Measurements from ENCODE around the gene TRAPPC6A.
A peak's percentile ranks its signal among the peaks of the same experiment; 100 is the strongest.

DNA sequence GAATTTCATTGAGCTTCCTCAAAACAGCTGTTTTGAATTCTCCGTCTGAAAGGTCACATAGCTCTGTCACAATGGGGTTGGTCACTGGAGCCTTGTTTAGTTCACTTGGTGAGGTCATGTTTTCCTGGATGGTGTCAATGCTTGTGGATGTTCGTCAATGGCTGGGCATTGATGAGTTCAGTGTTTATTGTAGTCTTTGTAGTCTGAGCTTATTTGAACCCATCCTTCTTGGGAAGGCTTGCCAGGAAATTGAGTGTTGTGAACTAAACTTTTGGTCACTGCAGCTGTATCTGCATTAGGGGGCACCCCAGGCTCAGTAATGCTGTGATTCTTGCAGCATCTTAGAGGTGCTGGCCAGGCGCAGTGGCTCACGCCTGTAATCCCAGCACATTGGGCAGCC lies 22.5 kb upstream of the TRAPPC6A start:
- TF ChIP-seq SP1 (CRISPR knock-in tag; IDR thresholded peaks at IDR 0.05) (no peak), RNF2 (IDR thresholded peaks at IDR 0.05) (no peak), WHSC1 (IDR thresholded peaks at IDR 0.05; ENCODE audit: low read length) (no peak), CREB1 (IDR thresholded peaks at IDR 0.05) (no peak), CREB1 (CRISPR knock-in tag; IDR thresholded peaks at IDR 0.05) (no peak), HIVEP1 (CRISPR knock-in tag; IDR thresholded peaks at IDR 0.05) (no peak), MAZ (CRISPR knock-in tag; conservative IDR thresholded peaks at IDR 0.05 in 1 of 2, IDR thresholded peaks at IDR 0.05 in 1 of 2) (no peak), COPS2 (conservative IDR thresholded peaks at IDR 0.05) (no peak), ZNF76 (CRISPR knock-in tag; IDR thresholded peaks at IDR 0.05; ENCODE audit: borderline replicate concordance) (no peak), ZNF24 (IDR thresholded peaks at IDR 0.05) (no peak)
- TF ChIP-seq, protein P1, sequence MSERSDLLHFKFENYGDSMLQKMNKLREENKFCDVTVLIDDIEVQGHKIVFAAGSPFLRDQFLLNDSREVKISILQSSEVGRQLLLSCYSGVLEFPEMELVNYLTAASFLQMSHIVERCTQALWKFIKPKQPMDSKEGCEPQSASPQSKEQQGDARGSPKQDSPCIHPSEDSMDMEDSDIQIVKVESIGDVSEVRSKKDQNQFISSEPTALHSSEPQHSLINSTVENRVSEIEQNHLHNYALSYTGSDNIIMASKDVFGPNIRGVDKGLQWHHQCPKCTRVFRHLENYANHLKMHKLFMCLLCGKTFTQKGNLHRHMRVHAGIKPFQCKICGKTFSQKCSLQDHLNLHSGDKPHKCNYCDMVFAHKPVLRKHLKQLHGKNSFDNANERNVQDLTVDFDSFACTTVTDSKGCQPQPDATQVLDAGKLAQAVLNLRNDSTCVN (CRISPR knock-in tag; IDR thresholded peaks at IDR 0.05) = no peak
- TF ChIP-seq, protein P2, sequence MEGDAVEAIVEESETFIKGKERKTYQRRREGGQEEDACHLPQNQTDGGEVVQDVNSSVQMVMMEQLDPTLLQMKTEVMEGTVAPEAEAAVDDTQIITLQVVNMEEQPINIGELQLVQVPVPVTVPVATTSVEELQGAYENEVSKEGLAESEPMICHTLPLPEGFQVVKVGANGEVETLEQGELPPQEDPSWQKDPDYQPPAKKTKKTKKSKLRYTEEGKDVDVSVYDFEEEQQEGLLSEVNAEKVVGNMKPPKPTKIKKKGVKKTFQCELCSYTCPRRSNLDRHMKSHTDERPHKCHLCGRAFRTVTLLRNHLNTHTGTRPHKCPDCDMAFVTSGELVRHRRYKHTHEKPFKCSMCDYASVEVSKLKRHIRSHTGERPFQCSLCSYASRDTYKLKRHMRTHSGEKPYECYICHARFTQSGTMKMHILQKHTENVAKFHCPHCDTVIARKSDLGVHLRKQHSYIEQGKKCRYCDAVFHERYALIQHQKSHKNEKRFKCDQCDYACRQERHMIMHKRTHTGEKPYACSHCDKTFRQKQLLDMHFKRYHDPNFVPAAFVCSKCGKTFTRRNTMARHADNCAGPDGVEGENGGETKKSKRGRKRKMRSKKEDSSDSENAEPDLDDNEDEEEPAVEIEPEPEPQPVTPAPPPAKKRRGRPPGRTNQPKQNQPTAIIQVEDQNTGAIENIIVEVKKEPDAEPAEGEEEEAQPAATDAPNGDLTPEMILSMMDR (IDR thresholded peaks at IDR 0.05 in 2 of 3, conservative IDR thresholded peaks at IDR 0.05 in 1 of 3; ENCODE audit: insufficient read depth in 2 of 3, low read depth in 1 of 3, low read length in 3 of 3) = peak; percentile 61 to 83 (median 71)
- TF ChIP-seq, protein P3, sequence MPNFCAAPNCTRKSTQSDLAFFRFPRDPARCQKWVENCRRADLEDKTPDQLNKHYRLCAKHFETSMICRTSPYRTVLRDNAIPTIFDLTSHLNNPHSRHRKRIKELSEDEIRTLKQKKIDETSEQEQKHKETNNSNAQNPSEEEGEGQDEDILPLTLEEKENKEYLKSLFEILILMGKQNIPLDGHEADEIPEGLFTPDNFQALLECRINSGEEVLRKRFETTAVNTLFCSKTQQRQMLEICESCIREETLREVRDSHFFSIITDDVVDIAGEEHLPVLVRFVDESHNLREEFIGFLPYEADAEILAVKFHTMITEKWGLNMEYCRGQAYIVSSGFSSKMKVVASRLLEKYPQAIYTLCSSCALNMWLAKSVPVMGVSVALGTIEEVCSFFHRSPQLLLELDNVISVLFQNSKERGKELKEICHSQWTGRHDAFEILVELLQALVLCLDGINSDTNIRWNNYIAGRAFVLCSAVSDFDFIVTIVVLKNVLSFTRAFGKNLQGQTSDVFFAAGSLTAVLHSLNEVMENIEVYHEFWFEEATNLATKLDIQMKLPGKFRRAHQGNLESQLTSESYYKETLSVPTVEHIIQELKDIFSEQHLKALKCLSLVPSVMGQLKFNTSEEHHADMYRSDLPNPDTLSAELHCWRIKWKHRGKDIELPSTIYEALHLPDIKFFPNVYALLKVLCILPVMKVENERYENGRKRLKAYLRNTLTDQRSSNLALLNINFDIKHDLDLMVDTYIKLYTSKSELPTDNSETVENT (CRISPR knock-in tag; IDR thresholded peaks at IDR 0.05) = no peak
- TF ChIP-seq, protein P4, sequence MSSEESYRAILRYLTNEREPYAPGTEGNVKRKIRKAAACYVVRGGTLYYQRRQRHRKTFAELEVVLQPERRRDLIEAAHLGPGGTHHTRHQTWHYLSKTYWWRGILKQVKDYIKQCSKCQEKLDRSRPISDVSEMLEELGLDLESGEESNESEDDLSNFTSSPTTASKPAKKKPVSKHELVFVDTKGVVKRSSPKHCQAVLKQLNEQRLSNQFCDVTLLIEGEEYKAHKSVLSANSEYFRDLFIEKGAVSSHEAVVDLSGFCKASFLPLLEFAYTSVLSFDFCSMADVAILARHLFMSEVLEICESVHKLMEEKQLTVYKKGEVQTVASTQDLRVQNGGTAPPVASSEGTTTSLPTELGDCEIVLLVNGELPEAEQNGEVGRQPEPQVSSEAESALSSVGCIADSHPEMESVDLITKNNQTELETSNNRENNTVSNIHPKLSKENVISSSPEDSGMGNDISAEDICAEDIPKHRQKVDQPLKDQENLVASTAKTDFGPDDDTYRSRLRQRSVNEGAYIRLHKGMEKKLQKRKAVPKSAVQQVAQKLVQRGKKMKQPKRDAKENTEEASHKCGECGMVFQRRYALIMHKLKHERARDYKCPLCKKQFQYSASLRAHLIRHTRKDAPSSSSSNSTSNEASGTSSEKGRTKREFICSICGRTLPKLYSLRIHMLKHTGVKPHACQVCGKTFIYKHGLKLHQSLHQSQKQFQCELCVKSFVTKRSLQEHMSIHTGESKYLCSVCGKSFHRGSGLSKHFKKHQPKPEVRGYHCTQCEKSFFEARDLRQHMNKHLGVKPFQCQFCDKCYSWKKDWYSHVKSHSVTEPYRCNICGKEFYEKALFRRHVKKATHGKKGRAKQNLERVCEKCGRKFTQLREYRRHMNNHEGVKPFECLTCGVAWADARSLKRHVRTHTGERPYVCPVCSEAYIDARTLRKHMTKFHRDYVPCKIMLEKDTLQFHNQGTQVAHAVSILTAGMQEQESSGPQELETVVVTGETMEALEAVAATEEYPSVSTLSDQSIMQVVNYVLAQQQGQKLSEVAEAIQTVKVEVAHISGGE (CRISPR knock-in tag; IDR thresholded peaks at IDR 0.05) = no peak

Measured in K562 (cell line).